ENCODE results near the gene SIRPB2. TPM values are rescaled to one million over a fixed set of nuclear protein-coding genes. Genes with fewer than 3 reads are reported as not detected.

SIRPB2 gene
- total RNA-seq, 6 experiments from 2014 or later: 0.55 to 5.6 (median 2.4) TPM

DNA sequence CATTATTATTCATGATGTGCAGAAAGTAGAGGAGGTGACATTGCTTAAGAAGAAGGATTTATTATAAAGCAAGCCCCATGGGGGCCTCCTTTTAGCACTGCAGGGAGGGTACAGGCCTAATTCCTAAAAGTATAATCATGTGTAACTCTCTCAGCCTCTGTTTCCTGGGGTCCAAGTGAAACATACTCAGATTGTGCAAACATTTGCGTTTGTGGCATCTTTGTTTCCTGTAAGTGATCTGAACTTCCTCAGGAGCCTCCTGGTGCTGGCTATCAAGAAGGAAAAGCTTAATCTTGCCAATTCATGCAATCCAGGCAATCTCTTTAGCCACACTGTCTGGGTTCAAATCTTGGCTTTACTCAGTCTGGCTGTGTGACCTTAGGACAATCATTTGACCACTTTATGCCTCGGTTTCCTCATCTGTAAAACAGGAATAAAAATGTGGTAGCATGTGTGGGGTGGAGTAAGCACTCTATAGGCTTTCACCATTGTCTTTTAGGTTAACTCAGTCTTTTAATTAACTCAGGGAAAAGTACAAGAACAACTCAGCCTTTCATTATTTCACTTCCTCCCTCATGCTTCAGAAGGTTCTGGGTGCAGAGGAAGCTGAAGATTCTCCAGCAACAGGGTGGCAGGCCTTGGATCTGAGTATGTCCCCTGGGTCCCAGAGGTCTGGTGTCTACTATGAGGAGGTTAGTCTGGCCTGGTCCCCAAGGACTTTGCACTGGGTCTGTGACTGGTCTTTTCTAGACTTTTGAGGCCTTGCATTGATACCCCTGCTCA lies 831 bp upstream of the SIRPB2 start:
- DNase-seq (no peak), ATAC-seq (peak; percentile 23 to 57 (median 34))
- Histone ChIP-seq H3K4me3 (no peak overlapping the region), H3K36me3 (no peaks in the 10 kb centered on the region), H3K4me1 (no peaks in the 10 kb centered on the region), H3K27ac (peak overlapping the region in 2 of 3 donors; percentile 44 to 49), H3K27me3 (no peaks in the 10 kb centered on the region), H3K9me3 (no peaks in the 10 kb centered on the region)
- TF ChIP-seq, protein P1, sequence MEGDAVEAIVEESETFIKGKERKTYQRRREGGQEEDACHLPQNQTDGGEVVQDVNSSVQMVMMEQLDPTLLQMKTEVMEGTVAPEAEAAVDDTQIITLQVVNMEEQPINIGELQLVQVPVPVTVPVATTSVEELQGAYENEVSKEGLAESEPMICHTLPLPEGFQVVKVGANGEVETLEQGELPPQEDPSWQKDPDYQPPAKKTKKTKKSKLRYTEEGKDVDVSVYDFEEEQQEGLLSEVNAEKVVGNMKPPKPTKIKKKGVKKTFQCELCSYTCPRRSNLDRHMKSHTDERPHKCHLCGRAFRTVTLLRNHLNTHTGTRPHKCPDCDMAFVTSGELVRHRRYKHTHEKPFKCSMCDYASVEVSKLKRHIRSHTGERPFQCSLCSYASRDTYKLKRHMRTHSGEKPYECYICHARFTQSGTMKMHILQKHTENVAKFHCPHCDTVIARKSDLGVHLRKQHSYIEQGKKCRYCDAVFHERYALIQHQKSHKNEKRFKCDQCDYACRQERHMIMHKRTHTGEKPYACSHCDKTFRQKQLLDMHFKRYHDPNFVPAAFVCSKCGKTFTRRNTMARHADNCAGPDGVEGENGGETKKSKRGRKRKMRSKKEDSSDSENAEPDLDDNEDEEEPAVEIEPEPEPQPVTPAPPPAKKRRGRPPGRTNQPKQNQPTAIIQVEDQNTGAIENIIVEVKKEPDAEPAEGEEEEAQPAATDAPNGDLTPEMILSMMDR (IDR thresholded peaks at IDR 0.05): no peak
- no peak for TF ChIP-seq POLR2A (IDR thresholded peaks at IDR 0.05)
- intact Hi-C loops (cut with DNase I): no loop called here
- WGBS (ENCODE audit: insufficient coverage, low coverage, low lambda C conversion rate, missing lambda C conversion rate): 20% methylated on average over 2 of the region's 2 CpGs

DNA sequence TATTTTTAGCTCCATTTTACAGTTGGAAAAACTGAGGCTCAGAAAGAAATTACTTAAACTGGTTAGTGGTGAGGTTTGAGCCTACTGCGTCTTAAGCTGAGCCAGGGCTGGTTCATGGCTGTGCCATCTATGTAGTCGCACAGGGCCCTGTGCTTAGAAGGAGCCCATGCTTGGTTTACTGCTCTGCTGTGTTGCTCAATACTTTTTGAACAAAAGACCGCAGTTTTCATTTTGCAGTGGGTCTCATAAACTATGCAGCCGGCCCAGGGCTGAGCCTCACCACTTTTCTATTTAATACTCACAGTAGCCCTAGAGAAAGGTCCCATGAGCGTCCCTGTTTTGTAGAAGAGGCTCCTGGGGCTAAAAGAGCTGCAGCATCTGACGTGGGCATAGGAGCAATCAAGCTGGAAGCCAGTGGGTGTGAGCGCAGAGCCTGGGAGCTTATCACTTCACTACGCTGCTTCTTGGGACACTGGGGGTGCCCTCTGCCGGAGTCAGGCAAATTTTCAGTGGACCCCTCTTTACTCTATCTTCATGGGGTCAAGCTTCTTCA lies 501 bp downstream of the SIRPB2 start:
- ATAC-seq: peak in 3 of 4 donors; percentile 10 to 28 (median 27)

DNA sequence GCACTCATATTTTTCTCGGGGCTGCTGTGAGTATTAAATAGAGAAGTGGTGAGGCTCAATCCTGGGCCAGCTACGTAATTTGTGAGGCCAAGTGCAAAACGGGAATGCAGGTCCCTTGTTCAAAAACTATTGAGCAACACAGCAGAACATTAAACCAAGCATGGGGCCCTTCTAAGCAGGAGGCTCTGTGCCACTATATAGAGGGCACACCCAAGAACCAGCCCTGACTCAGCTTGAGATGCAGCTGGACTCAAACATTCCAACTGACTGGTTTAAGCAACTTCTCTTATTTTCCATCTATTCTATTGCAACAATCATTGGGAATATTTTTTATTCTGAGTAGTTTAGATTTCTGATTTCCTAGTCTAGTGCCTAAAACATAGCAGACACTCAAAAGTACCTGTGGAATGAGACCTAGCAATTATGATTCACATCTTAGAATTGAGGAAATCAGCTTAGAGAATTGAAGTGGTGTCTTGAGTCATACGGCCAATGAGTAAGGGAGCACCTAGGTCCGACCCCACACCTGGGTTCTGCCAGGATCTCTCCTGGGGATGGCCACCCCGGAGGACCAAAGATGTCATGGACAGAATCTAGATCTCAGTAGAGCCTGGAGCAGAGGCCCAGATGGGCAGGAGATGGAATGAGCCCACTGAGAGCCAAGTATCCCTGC lies 1.3 kb downstream of the SIRPB2 start:
- peak overlapping the region in 2 of 3 donors; percentile 8 to 37 for H3K4me3 ChIP-seq
- intact Hi-C loops (cut with DNase I): no loop called here
- H3K4me1 ChIP-seq: no peaks in the 10 kb centered on the region
- no peaks in the 10 kb centered on the region for H3K27me3 ChIP-seq
- DNase-seq: no peak
- 45% methylated on average over 5 of the region's 6 CpGs for WGBS (ENCODE audit: insufficient coverage, low coverage, low lambda C conversion rate, missing lambda C conversion rate)
- H3K27ac ChIP-seq: peak overlapping the region in 2 of 3 donors; percentile 44 to 49
- TF ChIP-seq, protein P1 (IDR thresholded peaks at IDR 0.05): no peak
- peak; percentile 64 for TF ChIP-seq POLR2A (IDR thresholded peaks at IDR 0.05)
- no peaks in the 10 kb centered on the region for H3K9me3 ChIP-seq
- no peaks in the 10 kb centered on the region for H3K36me3 ChIP-seq
- ATAC-seq: peak; percentile 31 to 53 (median 42)

More for the DNA sequence above, 501 bp downstream of the SIRPB2 start:
- no peak for DNase-seq
- intact Hi-C loops (cut with DNase I): no loop called here
- no peak for TF ChIP-seq POLR2A (IDR thresholded peaks at IDR 0.05)
- TF ChIP-seq, protein P1 (IDR thresholded peaks at IDR 0.05): no peak
- Histone ChIP-seq H3K4me3 (peak overlapping the region in 2 of 3 donors; percentile 8 to 37), H3K27ac (peak overlapping the region; percentile 44 to 50 (median 49)), H3K36me3 (no peaks in the 10 kb centered on the region), H3K4me1 (no peaks in the 10 kb centered on the region), H3K27me3 (no peaks in the 10 kb centered on the region), H3K9me3 (no peaks in the 10 kb centered on the region)
- WGBS (ENCODE audit: insufficient coverage, low coverage, low lambda C conversion rate, missing lambda C conversion rate): 32% methylated on average over 9 of the region's 9 CpGs

DNA sequence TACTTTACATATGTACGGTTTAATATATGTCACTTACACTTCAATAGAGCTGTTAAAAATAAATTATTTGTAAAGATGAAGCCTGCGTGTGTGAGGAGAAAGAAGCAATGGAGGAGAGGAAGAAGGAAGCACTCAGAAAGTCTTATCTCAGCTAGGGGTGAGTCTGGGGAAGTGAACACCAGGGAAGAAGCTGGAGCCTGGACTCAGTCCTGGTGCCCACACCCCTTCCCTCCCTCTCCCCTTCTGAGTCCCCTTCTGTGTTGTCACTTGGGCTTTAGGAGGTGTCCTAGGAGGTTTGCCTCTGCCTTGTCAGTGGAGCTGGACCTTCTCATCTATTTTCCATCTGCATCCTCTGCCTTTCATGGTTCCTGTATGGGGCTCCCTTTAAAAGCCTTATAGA lies 1.9 kb downstream of the SIRPB2 start:
- 34% methylated on average over 2 of the region's 2 CpGs for WGBS (ENCODE audit: insufficient coverage, low coverage, low lambda C conversion rate, missing lambda C conversion rate)
- Histone ChIP-seq H3K4me1 (no peaks in the 10 kb centered on the region), H3K27me3 (no peaks in the 10 kb centered on the region), H3K36me3 (no peaks in the 10 kb centered on the region), H3K4me3 (no peak overlapping the region), H3K27ac (peak overlapping the region in 1 of 3 donors; percentile 33), H3K9me3 (no peaks in the 10 kb centered on the region)
- no peak for TF ChIP-seq POLR2A (IDR thresholded peaks at IDR 0.05)
- TF ChIP-seq, protein P1 (IDR thresholded peaks at IDR 0.05): no peak
- DNase-seq (no peak), ATAC-seq (peak in 3 of 4 donors; percentile 20 to 34 (median 30))
- intact Hi-C loops (cut with DNase I): no loop called here
